Mucosa of descending colon (tissue), 3 donors: ENCODE measurements around the gene SRL. TPM values are rescaled to one million over a fixed set of nuclear protein-coding genes. Genes with fewer than 3 reads are reported as not detected.
"Not testable (repeated sequence)": the region's sequence is repeated elsewhere in the genome, so short reads cannot be mapped to it uniquely, and the experiment has no call there.

Experiments used
- ATAC-seq: fragments of 200-7000 bp; cut with Tn5 transposase; one replicate; pipeline ENCODE4 v1.9.1; 2020; ENCODE audit warnings: mild to moderate bottlenecking, moderate library complexity
- DNase-seq, 3 donors: peaks; one replicate each; pipeline ENCODE4 v3.0.0-alpha.2; 2020
- H3K36me3 ChIP-seq: fragments of 200-600 bp; one replicate; pipeline ENCODE4 v1.8.0; 2021; ENCODE audit warnings: low read depth, mild to moderate bottlenecking
- H3K4me1 ChIP-seq: fragments of 200-600 bp; one replicate; pipeline ENCODE4 v1.8.0; 2021; ENCODE audit warnings: low read depth, mild to moderate bottlenecking
- H3K4me3 ChIP-seq: fragments of 200-600 bp; one replicate; pipeline ENCODE4 v1.8.0; 2021; ENCODE audit warnings: mild to moderate bottlenecking
- H3K9me3 ChIP-seq: fragments of 200-600 bp; one replicate; pipeline ENCODE4 v1.8.0; 2021; ENCODE audit warnings: mild to moderate bottlenecking
- intact Hi-C, 2 donors: fragments of 100-400 bp; cut with DNase I in 1 of 2; cut with micrococcal nuclease in 1 of 2; formaldehyde crosslinking; loops; one replicate each; pipeline versions ENCODE4 v1.11.0 to v1.11.1; 2022; cut with DNase I, micrococcal nuclease
- total RNA-seq, 3 donors: library from RNA; stranded (reverse); fragmentation: NEBNext Ultra II Directional in 2 of 3; extraction: Animal tissue kit (Norgen Biotek cat#: 25700) in 2 of 3; gene quantifications; one replicate each; pipeline versions ENCODE4 v1.2.1 to v1.2.4, GENCODE V29; 2021 to 2023
- TF ChIP-seq, protein P1 (sequence below): fragments of 200-600 bp; IDR thresholded peaks from one replicate; pipeline ENCODE4 v1.8.0; 2022; ENCODE audit warnings: antibody characterized with exemption, mild to moderate bottlenecking
- donor health status: DM: no; HTN: no; CAD: no; lungs with moderate emphysema.
- donor health status: DM: no; HTN: no; CAD: no.
- donor health status: DM: no; HTN: yes; CAD: no.

The SRL gene
- total RNA-seq, 3 donors from 2014 or later: 0.35 to 1.2 (median 0.41) TPM

DNA sequence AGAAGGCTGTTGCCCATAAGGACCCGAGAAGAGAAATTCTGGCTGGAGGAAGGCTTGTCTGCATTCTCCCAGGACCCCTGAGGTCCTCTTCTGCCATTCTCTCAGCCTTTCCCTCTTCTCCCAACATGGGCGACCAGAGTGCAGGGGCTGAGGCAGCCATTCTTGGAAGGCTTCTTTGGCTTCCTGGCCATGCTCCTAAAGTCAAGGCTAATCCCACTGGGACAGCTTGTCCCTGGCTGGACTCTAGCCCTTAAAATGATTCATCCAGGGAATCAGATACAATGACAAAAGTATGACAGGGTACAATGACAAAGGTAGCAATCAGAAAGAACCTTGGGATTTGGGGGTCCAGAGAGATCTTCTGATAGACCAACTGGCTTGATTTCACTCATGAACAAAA, 26.8 kb downstream of the SRL start:
- intact Hi-C loops: no loop called here
- Histone ChIP-seq H3K9me3 (no peaks in the 10 kb centered on the region), H3K36me3 (no peaks in the 10 kb centered on the region), H3K4me3 (no peak overlapping the region), H3K4me1 (peaks cover 8% of the 10 kb centered on the region)
- TF ChIP-seq, protein P1, sequence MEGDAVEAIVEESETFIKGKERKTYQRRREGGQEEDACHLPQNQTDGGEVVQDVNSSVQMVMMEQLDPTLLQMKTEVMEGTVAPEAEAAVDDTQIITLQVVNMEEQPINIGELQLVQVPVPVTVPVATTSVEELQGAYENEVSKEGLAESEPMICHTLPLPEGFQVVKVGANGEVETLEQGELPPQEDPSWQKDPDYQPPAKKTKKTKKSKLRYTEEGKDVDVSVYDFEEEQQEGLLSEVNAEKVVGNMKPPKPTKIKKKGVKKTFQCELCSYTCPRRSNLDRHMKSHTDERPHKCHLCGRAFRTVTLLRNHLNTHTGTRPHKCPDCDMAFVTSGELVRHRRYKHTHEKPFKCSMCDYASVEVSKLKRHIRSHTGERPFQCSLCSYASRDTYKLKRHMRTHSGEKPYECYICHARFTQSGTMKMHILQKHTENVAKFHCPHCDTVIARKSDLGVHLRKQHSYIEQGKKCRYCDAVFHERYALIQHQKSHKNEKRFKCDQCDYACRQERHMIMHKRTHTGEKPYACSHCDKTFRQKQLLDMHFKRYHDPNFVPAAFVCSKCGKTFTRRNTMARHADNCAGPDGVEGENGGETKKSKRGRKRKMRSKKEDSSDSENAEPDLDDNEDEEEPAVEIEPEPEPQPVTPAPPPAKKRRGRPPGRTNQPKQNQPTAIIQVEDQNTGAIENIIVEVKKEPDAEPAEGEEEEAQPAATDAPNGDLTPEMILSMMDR: no peak
- ATAC-seq (no peak), DNase-seq (no peak)

DNA sequence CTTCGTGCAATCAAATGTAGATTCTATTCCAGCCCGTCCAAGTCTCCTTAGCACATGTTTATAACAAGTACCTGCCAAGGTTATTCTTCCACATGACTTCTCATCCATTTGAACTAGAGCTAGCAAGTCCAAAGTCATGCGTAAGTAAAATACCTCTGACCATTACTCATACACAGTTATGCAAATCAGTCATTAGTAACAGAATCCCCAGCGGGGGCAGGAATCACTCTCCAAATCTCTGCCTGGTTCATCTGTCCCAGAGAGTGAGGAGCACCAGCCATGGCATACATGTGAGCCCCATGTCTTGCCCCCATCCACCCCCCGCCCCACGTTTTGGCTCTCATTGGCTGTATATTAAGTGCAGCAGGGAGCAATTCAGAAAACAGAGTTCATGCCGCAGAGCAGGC, 27.7 kb downstream of the SRL start:
- intact Hi-C loops: no loop called here
- TF ChIP-seq, protein P1: no peak
- no peaks in the 10 kb centered on the region for H3K9me3 ChIP-seq
- ATAC-seq (peak; percentile 58), DNase-seq (no peak)
- no peak overlapping the region for H3K4me3 ChIP-seq
- H3K4me1 ChIP-seq: peaks cover 8% of the 10 kb centered on the region
- no peaks in the 10 kb centered on the region for H3K36me3 ChIP-seq

DNA sequence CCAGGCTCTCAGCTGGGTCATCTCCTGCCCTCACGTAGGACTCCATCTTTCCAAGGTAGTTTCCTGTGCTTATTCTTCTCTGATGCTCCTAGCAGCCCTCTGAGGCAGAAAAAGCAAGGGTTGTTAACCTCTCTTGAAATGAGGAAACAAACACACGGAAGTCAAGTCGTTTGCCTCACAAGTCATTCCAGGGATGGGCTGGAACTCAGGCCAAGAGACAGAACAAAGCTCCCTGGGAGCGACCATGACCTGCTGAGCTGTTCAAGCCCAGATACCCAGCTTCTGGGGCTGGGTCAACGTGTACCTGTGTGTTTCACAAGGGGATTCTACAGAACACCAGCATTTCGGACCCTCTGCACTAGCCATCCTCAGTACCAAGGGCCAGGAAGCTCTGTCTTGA, 28.1 kb downstream of the SRL start:
- Histone ChIP-seq H3K4me1 (peaks cover 8% of the 10 kb centered on the region), H3K9me3 (no peaks in the 10 kb centered on the region), H3K4me3 (no peak overlapping the region), H3K36me3 (no peaks in the 10 kb centered on the region)
- ATAC-seq: peak; percentile 80
- TF ChIP-seq, protein P1: no peak
- peak in 2 of 3 donors; percentile 52 to 70 for DNase-seq
- intact Hi-C loops: no loop called here

DNA sequence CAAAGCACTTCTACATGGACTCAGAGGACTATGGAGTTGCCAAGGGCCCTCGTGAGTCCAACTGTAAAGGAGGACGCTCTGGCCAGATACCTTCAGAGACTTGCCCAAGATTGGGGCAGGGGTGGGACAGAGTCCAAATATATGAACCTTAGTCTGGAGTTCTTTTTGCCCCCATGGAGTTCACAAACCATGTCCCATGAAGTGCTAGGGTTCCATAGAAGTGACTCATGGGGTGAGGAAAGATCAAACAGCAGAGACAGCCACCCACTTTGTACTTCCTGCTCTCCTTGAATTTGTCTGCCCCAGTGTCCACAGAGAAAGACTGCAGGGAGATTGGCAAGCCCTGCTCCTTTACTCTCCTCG, 29.0 kb downstream of the SRL start:
- TF ChIP-seq, protein P1: no peak
- no peak for DNase-seq
- H3K4me1 ChIP-seq: peaks cover 8% of the 10 kb centered on the region
- H3K36me3 ChIP-seq: no peaks in the 10 kb centered on the region
- H3K4me3 ChIP-seq: no peak overlapping the region
- H3K9me3 ChIP-seq: no peaks in the 10 kb centered on the region
- ATAC-seq: peak; percentile 68
- intact Hi-C loops: no loop called here

DNA sequence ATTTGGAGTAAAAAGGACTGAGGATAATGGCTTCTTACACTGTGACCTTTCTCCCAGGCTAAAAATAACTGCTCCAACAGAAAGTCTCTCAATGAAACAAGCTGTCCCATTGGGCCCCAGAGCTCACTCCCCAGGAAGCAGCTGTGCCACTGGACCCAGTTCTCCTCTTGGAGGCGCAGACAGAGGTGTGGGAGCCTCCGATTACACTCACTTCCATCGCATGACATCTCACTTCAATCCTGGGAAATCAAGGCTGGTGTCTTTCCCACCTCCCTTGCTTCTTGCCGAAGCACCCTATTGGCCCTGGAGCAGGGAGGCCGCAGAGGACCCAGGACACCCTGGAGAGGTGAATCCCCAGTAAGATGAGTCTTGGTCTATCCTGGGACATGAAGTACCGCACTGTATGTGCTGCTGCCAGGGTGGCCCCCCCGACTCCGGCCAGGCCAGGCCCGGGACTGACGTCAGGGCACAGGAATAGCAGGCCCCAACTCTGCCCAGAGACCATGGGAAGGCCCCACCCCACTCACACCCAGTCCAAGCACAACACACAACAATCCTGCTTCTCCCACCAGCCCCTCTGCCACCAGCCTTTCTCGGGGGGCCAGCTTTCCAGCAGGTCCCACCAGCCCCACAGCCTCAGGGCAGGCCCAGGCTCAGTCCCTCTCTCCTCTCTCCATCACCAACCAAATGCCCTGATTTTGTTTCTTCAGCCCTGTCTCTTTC, 29.5 kb downstream of the SRL start:
- Histone ChIP-seq H3K4me3 (no peak overlapping the region), H3K4me1 (peaks cover 3% of the 10 kb centered on the region), H3K9me3 (no peaks in the 10 kb centered on the region), H3K36me3 (no peaks in the 10 kb centered on the region)
- TF ChIP-seq, protein P1: no peak
- ATAC-seq (no peak), DNase-seq (no peak)
- intact Hi-C loops: no loop called here

DNA sequence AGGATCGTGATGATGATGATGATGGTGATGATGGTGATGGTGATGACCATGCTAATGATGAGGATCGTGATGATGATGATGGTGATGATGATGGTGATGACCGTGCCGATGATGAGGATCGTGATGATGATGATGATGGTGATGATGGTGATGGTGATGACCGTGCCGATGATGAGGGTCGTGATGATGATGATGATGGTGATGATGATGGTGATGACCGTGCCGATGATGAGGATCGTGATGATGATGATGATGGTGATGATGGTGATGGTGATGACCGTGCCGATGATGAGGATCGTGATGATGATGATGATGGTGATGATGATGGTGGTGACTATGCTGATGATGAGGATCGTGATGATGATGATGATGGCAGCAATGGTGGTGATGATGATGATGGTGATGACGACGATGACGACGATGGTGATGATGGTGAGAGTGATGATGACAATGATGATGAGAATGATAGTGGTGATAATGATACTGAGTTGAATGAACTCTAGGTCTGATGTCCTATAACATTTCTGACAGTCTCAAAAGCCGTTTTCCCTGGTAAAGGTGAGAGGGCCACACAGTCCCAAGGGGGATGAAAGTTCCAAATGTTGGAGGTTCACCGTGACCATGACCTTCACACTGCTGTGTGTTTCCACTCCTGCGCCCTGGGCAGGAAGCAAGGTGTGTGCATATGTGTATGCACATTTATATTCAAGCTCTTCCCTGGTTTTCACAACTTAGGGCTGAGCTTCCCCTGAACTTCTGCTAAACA, 30.3 kb downstream of the SRL start:
- not testable (repeated sequence) for ATAC-seq

More for the DNA sequence above, 30.3 kb downstream of the SRL start:
- H3K4me1 ChIP-seq, DNase-seq, H3K4me3 ChIP-seq, intact Hi-C loops, H3K9me3 ChIP-seq, H3K36me3 ChIP-seq: not testable (repeated sequence)
